IMR-90 (cell line): ENCODE results near the gene SYAP1.

Source experiments
- POLR2A ChIP-seq: IDR thresholded peaks from 2 replicates; pipeline ENCODE4 v1.6.1; 2012; ENCODE audit warnings: mild to moderate bottlenecking, low read depth, low read length
- TF ChIP-seq, protein P1 (sequence below): fragments of 150-350 bp; IDR thresholded peaks from 2 replicates; pipeline ENCODE4 v1.6.1; 2017; ENCODE audit warnings: mild to moderate bottlenecking, antibody characterized with exemption, low read length, low read depth
- TF ChIP-seq, protein P2 (sequence below): conservative IDR thresholded peaks from 2 replicates; pipeline ENCODE4 v1.5.1; 2012; ENCODE audit warnings: mild to moderate bottlenecking, low read depth, low read length, improper control_type of control experiment

DNA sequence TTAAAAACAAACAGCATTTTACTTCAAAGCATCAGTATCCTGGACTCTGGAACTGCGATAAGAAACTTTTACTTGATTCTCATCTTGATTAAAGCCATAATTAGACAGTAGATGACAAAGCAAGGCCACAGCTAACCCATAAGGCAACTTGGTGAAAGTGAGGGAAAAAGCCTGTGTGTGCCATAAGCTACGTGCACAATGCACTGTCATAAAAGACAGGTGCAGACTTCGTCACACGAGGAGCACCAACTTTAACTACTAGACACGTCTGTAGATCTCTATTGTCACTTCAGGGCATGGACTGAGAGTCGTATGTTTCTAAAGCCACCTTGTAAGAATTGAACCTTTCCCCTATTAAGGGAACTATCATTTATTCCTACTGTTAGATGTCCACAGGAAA is 20.0 kb upstream of the SYAP1 start:
- no peak for TF ChIP-seq POLR2A
- TF ChIP-seq, protein P1, sequence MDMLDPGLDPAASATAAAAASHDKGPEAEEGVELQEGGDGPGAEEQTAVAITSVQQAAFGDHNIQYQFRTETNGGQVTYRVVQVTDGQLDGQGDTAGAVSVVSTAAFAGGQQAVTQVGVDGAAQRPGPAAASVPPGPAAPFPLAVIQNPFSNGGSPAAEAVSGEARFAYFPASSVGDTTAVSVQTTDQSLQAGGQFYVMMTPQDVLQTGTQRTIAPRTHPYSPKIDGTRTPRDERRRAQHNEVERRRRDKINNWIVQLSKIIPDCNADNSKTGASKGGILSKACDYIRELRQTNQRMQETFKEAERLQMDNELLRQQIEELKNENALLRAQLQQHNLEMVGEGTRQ = no peak
- TF ChIP-seq, protein P2, sequence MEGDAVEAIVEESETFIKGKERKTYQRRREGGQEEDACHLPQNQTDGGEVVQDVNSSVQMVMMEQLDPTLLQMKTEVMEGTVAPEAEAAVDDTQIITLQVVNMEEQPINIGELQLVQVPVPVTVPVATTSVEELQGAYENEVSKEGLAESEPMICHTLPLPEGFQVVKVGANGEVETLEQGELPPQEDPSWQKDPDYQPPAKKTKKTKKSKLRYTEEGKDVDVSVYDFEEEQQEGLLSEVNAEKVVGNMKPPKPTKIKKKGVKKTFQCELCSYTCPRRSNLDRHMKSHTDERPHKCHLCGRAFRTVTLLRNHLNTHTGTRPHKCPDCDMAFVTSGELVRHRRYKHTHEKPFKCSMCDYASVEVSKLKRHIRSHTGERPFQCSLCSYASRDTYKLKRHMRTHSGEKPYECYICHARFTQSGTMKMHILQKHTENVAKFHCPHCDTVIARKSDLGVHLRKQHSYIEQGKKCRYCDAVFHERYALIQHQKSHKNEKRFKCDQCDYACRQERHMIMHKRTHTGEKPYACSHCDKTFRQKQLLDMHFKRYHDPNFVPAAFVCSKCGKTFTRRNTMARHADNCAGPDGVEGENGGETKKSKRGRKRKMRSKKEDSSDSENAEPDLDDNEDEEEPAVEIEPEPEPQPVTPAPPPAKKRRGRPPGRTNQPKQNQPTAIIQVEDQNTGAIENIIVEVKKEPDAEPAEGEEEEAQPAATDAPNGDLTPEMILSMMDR = no peak
